Upper lobe of left lung (tissue), 6 donors: ENCODE results near the gene SLAMF9. TPM values are rescaled to one million over a fixed set of nuclear protein-coding genes. Genes with fewer than 3 reads are reported as not detected.

Experiments
- ATAC-seq, 2 donors: fragments of 200-7000 bp; cut with Tn5 transposase; one replicate each; pipeline ENCODE4 v1.9.1; 2022; ENCODE audit warnings: mild to moderate bottlenecking in 2 of 2, moderate library complexity in 2 of 2; ENCODE audit not compliant: low FRiP score in 2 of 2
- DNase-seq, 2 donors: peaks; one replicate each; pipeline ENCODE4 v3.0.0-alpha.2; 2019 to 2020
- H3K27ac ChIP-seq, 4 donors: fragments of 200-600 bp; sonication (generic); one replicate each; pipeline ENCODE4 v1.5.1; 2016 to 2019
- H3K27me3 ChIP-seq, 4 donors: fragments of 200-600 bp; sonication (generic); one replicate each; pipeline ENCODE4 v1.5.1; 2017 to 2019
- H3K36me3 ChIP-seq, 4 donors: fragments of 200-600 bp; sonication (generic); one replicate each; pipeline ENCODE4 v1.5.1; 2016 to 2019
- H3K4me1 ChIP-seq, 4 donors: fragments of 200-600 bp; sonication (generic); one replicate each; pipeline ENCODE4 v1.5.1; 2018 to 2019
- H3K4me3 ChIP-seq, 4 donors: fragments of 200-600 bp; sonication (generic); one replicate each; pipeline ENCODE4 v1.5.1; 2017 to 2019; ENCODE audit warnings: mild to moderate bottlenecking in 2 of 4, moderate library complexity in 1 of 4
- H3K9me3 ChIP-seq, 4 donors: fragments of 200-600 bp; sonication (generic); one replicate each; pipeline ENCODE4 v1.5.1; 2018 to 2019
- CTCF ChIP-seq, 6 experiments: fragments of 450-650 bp in 4 of 6; fragments of 200-600 bp in 2 of 6; sonication (generic) in 2 of 6; IDR thresholded peaks; one replicate each; pipeline ENCODE4 v1.5.1; 2016 to 2019; ENCODE audit warnings: antibody characterized with exemption in 6 of 6
- EP300 ChIP-seq, 4 donors: sonication (generic); formaldehyde crosslinking; IDR thresholded peaks; one replicate each; pipeline ENCODE4 v1.5.1; 2017; ENCODE audit warnings: antibody characterized with exemption in 4 of 4, control low read depth in 2 of 4
- POLR2A ChIP-seq, 4 donors: fragments of 450-650 bp; IDR thresholded peaks; one replicate each; pipeline ENCODE4 v1.5.1; 2016 to 2017; ENCODE audit warnings: antibody characterized with exemption in 4 of 4, mild to moderate bottlenecking in 2 of 4
- POLR2AphosphoS5 ChIP-seq, 2 donors: sonication (generic); formaldehyde crosslinking; IDR thresholded peaks; one replicate each; pipeline ENCODE4 v1.5.1; 2017; ENCODE audit warnings: antibody characterized with exemption in 2 of 2
- WGBS, 2 donors: methylation state at CpG; one replicate each; pipeline ENCODE4 v1.1.5; 2017 to 2018; 5-methylcytosine and 5-hydroxymethylcytosine counted together
- total RNA-seq, 6 donors: library from RNA; depleted of rRNA in 4 of 6; stranded (reverse); fragments of >200 nt in 4 of 6; gene quantifications; one replicate each; pipeline versions ENCODE4 v1.1.0 to v1.2.1, GENCODE V29; 2016 to 2021
- donor health status: DM: no; HTN: no; CAD: no; lungs with moderate emphysema.
- donor health status: DM: no; HTN: yes; CAD: no; lungs with severe emphysema.

SLAMF9 gene
- total RNA-seq, 6 donors from 2014 or later, result 0.34 TPM; not detected in 5

GRCh38 chr1:159931101-159931794 is 22.8 kb downstream of the SLAMF9 start:
- peaks cover 4 to 7% (median 5%) of the 10 kb centered on the region in 4 donors for H3K4me1 ChIP-seq
- no peak overlapping the region for H3K27ac ChIP-seq
- DNase-seq (peak in 1 of 2 donors; percentile 47), ATAC-seq (no peak)
- WGBS, 2 donors, result 83 to 93% methylated on average over 1 to 13 of the region's 13 CpGs
- no peak for TF ChIP-seq EP300 (IDR thresholded peaks at IDR 0.05)
- no peak for TF ChIP-seq POLR2A (IDR thresholded peaks at IDR 0.05)
- TF ChIP-seq POLR2AphosphoS5 (IDR thresholded peaks at IDR 0.05), result no peak
- no peak for TF ChIP-seq CTCF (IDR thresholded peaks at IDR 0.05)
- no peak overlapping the region for H3K4me3 ChIP-seq
- H3K36me3 ChIP-seq, result no peaks in the 10 kb centered on the region
- no peaks in the 10 kb centered on the region for H3K27me3 ChIP-seq
- no peaks in the 10 kb centered on the region for H3K9me3 ChIP-seq

- no peaks in the 10 kb centered on the region for H3K36me3 ChIP-seq
- H3K27ac ChIP-seq, result no peak overlapping the region
- no peak for ATAC-seq
- DNase-seq, result no peak
- WGBS, 2 donors, result 95% methylated on average over 6 to 8 of the region's 8 CpGs
- peaks cover 7 to 8% (median 7%) of the 10 kb centered on the region in 4 donors for H3K4me1 ChIP-seq
- no peak overlapping the region for H3K4me3 ChIP-seq
- no peak for TF ChIP-seq POLR2A (IDR thresholded peaks at IDR 0.05)
- TF ChIP-seq EP300 (IDR thresholded peaks at IDR 0.05), result no peak
- no peak for TF ChIP-seq POLR2AphosphoS5 (IDR thresholded peaks at IDR 0.05)
- TF ChIP-seq CTCF (IDR thresholded peaks at IDR 0.05), result no peak
- no peaks in the 10 kb centered on the region for H3K27me3 ChIP-seq
- H3K9me3 ChIP-seq, result no peaks in the 10 kb centered on the region
Observed at GRCh38 chr1:159930634-159931033, 23.4 kb downstream of the SLAMF9 start.

GRCh38 chr1:159930216-159930615 is 23.8 kb downstream of the SLAMF9 start:
- H3K27ac ChIP-seq, result no peak overlapping the region
- WGBS, 2 donors, result 86 to 93% methylated on average over 10 to 11 of the region's 11 CpGs

GRCh38 chr1:159929155-159930051 is 24.6 kb downstream of the SLAMF9 start:
- Histone ChIP-seq H3K27ac (no peak overlapping the region), H3K36me3 (no peaks in the 10 kb centered on the region)
- 92 to 93% methylated on average over 45 to 47 of the region's 48 CpGs for WGBS, 2 donors

More at GRCh38 chr1:159930216-159930615, 23.8 kb downstream of the SLAMF9 start:
- Histone ChIP-seq H3K27me3 (no peaks in the 10 kb centered on the region), H3K4me3 (no peak overlapping the region), H3K36me3 (no peaks in the 10 kb centered on the region), H3K4me1 (peaks cover 7 to 8% (median 7%) of the 10 kb centered on the region in 4 donors), H3K9me3 (no peaks in the 10 kb centered on the region)
- ATAC-seq, result no peak
- TF ChIP-seq POLR2AphosphoS5 (IDR thresholded peaks at IDR 0.05) (no peak), EP300 (IDR thresholded peaks at IDR 0.05) (no peak), CTCF (IDR thresholded peaks at IDR 0.05) (no peak), POLR2A (IDR thresholded peaks at IDR 0.05) (no peak)
- peak in 1 of 2 donors; percentile 46 for DNase-seq

More at GRCh38 chr1:159929155-159930051, 24.6 kb downstream of the SLAMF9 start:
- no peak overlapping the region for H3K4me3 ChIP-seq
- ATAC-seq (no peak), DNase-seq (peak in 1 of 2 donors; percentile 84)
- no peaks in the 10 kb centered on the region for H3K27me3 ChIP-seq
- no peaks in the 10 kb centered on the region for H3K9me3 ChIP-seq
- H3K4me1 ChIP-seq, result peaks cover 7 to 8% (median 7%) of the 10 kb centered on the region in 4 donors
- TF ChIP-seq EP300 (IDR thresholded peaks at IDR 0.05) (no peak), CTCF (IDR thresholded peaks at IDR 0.05) (no peak), POLR2A (IDR thresholded peaks at IDR 0.05) (no peak), POLR2AphosphoS5 (IDR thresholded peaks at IDR 0.05) (no peak)
